Measurements from ENCODE around the gene PADI4. TPM values are rescaled to one million over a fixed set of nuclear protein-coding genes. Genes with fewer than 3 reads are reported as not detected.

The PADI4 gene
- total and polyA plus RNA-seq, 3 donors from 2014 or later, result 0.16 to 0.32 TPM; not detected in 1

GRCh38 chr1:17313530-17314309, 5.7 kb downstream of the PADI4 start:
- H3K4me1 ChIP-seq, result peaks cover 8% of the 10 kb centered on the region
- no peaks in the 10 kb centered on the region for H3K27me3 ChIP-seq
- intact Hi-C loops (cut with DNase I; ENCODE audit: low total_unique reads), result no loop called here
- no peak overlapping the region for H3K4me3 ChIP-seq
- TF ChIP-seq CTCF (IDR thresholded peaks at IDR 0.05) (no peak), POLR2A (IDR thresholded peaks at IDR 0.05) (no peak)
- no peaks in the 10 kb centered on the region for H3K36me3 ChIP-seq (ENCODE audit: low read depth, missing control alignments)
- 83 to 85% methylated on average over 9 of the region's 9 CpGs for WGBS, 2 donors
- H3K9me3 ChIP-seq, result no peaks in the 10 kb centered on the region
- H3K27ac ChIP-seq, result no peak overlapping the region
- no peak for DNase-seq

- TF ChIP-seq POLR2A (IDR thresholded peaks at IDR 0.05) (no peak), CTCF (IDR thresholded peaks at IDR 0.05) (no peak)
- 44 to 48% methylated on average over 8 of the region's 9 CpGs for WGBS, 2 donors
- H3K27me3 ChIP-seq, result no peaks in the 10 kb centered on the region
Observed at GRCh38 chr1:17314491-17314971, 6.5 kb downstream of the PADI4 start.

GRCh38 chr1:17315542-17316130, 7.6 kb downstream of the PADI4 start:
- Histone ChIP-seq H3K4me1 (peaks cover 4% of the 10 kb centered on the region), H3K9me3 (no peaks in the 10 kb centered on the region), H3K27me3 (no peaks in the 10 kb centered on the region), H3K4me3 (no peak overlapping the region), H3K36me3 (ENCODE audit: low read depth, missing control alignments) (no peaks in the 10 kb centered on the region), H3K27ac (no peak overlapping the region)
- TF ChIP-seq CTCF (IDR thresholded peaks at IDR 0.05), result no peak
- TF ChIP-seq POLR2A (IDR thresholded peaks at IDR 0.05), result no peak
- no peak for DNase-seq
- intact Hi-C loops (cut with DNase I; ENCODE audit: low total_unique reads), result no loop called here
- 59 to 77% methylated on average over 7 of the region's 7 CpGs for WGBS, 2 donors

More at GRCh38 chr1:17314491-17314971, 6.5 kb downstream of the PADI4 start:
- no peak for DNase-seq
- Histone ChIP-seq H3K4me1 (peaks cover 4% of the 10 kb centered on the region), H3K36me3 (ENCODE audit: low read depth, missing control alignments) (no peaks in the 10 kb centered on the region), H3K4me3 (no peak overlapping the region), H3K9me3 (no peaks in the 10 kb centered on the region), H3K27ac (no peak overlapping the region)
- intact Hi-C loops (cut with DNase I; ENCODE audit: low total_unique reads), result no loop called here

GRCh38 chr1:17316704-17317103, 8.7 kb downstream of the PADI4 start:
- no peak overlapping the region for H3K27ac ChIP-seq
- 86 to 91% methylated on average over 8 to 9 of the region's 9 CpGs for WGBS, 2 donors
- no peak overlapping the region for H3K4me3 ChIP-seq
- intact Hi-C loops (cut with DNase I; ENCODE audit: low total_unique reads), result no loop called here
- DNase-seq, result no peak
- peaks cover 4% of the 10 kb centered on the region for H3K4me1 ChIP-seq
- no peaks in the 10 kb centered on the region for H3K9me3 ChIP-seq
- no peaks in the 10 kb centered on the region for H3K27me3 ChIP-seq
- no peaks in the 10 kb centered on the region for H3K36me3 ChIP-seq (ENCODE audit: low read depth, missing control alignments)
- TF ChIP-seq CTCF (IDR thresholded peaks at IDR 0.05), result no peak
- no peak for TF ChIP-seq POLR2A (IDR thresholded peaks at IDR 0.05)

All from testis (tissue), 3 donors.